GM10847 (cell line): ENCODE data around the gene FOXG1.

Experiments used
- POLR2A ChIP-seq: IDR thresholded peaks from 2 replicates; pipeline ENCODE4 v1.6.1; 2011; ENCODE audit not compliant: insufficient read length; ENCODE audit errors: extremely low read depth

FOXG1 gene

DNA sequence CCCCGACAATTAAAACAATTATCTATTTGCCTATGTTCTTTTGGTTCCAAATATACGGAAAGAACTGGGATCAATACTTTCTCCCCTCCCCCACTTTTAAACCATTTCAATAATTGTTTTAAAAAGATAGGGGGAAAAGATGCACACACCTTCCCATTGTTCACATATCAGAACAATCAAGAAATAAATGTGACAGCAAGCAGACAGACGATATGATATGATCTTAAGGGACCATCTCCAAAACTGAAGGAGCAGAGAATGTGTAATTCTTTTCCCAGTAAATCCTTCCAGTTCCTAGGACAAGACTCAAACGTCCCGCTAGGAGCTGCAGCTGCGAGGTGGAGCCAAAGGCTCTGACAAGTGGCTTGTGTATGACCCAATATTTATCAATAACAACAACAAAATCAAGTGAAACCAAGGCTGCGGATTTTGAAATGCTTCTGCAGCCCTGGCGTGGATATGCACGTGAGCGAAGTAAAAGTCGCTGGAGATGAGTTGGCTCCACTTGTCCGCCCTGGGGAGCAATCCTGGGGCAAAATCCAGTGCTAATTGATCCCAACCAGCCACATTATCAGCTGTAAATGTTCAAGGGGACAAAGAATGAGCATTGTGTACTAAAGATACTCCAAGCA lies 8.2 kb upstream of the FOXG1 start:
- no peak for TF ChIP-seq POLR2A

DNA sequence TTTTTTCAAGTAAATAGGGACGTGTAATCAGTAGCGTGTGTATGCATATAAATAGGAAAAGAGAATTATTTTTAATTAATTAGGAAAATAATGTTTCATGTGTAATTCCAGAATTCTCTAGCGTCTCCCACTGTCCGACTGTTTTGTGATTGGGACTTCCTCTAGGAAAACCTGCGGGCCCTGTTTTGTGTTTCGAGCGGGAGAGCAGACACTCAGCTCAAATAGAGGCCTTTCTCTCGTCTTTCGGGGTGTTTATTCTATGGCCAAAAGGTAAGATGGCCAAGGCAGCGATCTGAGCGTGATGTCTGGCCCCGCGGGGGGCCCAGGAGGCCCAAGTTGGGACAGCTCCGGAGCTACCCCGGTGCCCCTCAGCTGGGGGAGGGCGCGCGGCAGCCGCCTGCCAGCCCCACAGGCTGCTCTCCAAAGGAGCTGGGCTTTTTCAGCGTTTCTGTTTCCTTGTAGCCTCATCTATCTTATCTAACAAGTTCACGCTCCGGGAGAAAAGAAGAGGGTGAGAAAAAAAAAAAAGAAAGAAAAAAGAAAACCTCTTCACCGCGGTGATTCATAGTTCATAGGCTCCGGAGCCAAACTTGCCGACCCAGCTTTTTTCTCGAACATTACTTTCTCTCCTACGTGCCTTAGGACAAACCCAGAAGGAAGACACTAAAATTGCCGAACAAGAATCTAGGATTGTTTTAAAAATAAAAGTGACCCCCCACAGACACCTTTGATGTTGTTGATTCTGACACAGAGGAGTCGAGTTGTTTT lies 7.5 kb upstream of the FOXG1 start:
- TF ChIP-seq POLR2A: no peak

DNA sequence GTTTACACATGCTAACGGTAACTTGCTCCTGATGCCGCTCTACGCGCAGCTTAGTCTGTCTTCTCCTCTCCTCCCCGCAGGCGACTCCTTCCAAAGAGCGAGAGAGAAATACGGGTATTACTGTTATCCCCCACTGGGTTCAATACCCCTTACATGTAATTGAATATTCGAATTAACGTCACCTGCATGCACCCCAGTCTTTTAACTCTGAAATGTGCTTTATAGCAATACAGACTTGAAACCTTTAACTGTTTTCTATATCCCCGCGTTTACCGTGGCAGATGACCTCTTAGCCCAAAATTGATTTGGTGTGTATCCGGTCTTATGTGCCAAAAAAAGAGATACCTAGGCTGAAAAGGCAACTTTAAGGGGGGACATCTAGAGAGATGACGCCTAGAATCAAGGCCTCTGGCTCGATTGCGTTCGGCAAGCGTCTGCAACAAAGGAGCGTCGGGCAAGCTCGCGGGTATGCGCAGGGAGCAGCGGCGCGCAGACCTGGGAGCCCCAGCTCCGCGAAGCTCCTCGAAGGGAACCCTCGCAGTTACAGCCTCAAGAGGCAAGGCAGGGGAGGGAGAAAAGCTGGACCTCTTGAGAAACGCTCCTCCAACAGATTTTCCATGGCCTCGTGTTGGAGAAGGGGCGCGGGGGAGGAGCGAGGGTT lies 6.8 kb upstream of the FOXG1 start:
- no peak for TF ChIP-seq POLR2A

GRCh38 chr14:28760431-28760996 lies 6.1 kb upstream of the FOXG1 start:
- no peak for TF ChIP-seq POLR2A

- no peak for TF ChIP-seq POLR2A
Observed at GRCh38 chr14:28761438-28762291, 4.9 kb upstream of the FOXG1 start.

GRCh38 chr14:28762303-28762954 lies 4.2 kb upstream of the FOXG1 start:
- no peak for TF ChIP-seq POLR2A

GRCh38 chr14:28762955-28763326 lies 3.6 kb upstream of the FOXG1 start:
- TF ChIP-seq POLR2A: no peak

DNA sequence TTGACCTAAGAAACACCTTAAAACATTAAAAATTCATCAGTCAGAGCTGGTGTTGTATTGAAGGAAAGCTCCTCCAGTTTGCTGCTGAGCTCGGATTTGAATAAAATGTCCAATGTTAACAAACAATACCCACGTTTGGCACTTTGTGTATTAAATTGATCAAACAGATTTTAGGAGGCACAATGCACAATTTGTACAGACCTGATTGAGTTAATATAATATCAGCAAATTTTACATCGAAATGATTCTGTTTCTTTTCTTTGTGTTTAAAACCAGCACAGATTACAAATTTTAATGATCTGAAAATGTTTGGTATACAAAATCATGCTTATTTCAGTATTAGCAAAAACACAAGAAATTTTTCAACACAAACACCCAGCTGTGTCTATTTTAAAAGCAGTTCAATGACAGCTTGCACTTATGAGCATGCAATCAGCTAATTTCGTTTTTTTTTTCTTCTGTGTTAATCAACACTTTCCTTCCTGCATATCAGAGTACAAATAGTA lies 2.8 kb upstream of the FOXG1 start:
- TF ChIP-seq POLR2A: no peak

DNA sequence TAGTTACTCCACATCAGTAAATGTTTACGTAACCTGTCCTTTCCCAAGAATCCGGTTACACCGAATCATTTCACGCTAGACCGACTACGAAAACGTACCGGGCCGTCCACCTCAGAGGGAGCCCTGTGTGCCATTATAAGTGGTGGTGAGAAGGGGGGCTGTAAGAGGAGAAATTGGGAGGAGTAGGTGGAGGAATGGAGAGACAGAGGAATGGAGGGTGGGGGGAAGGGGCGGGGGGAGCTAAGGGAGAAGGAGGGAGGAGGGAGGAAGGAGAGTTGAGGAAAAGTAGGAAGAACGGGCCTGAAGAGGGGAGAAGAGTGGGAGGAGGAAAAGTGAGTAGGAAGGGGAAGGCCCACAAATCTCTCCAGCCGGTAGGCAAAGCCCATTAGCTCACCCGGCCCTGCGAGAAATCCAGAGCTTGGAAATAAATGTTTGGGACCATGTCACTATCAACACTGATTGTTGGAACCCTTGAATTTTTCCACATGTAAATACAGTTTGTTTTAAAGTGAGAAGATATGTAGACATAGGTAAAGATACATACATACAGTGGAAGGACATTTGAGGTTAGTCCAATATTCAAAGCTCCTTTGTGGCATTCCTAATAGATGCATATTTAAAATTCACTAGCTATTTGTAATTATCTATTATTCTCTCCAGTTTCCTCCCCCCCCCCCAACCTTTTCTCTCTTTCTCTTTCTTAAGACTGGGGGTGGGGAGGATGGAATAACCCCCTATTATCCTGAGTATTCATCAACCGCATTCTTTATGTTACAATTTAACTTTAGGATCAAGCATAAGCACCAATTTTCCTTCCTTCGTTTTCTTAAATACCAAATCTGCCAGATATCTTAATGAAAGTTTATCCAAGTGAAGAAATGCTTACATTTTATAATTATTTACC lies 2.1 kb upstream of the FOXG1 start:
- no peak for TF ChIP-seq POLR2A

GRCh38 chr14:28765169-28765830 lies 1.3 kb upstream of the FOXG1 start:
- TF ChIP-seq POLR2A: no peak

GRCh38 chr14:28765831-28766468 lies 637 bp upstream of the FOXG1 start:
- TF ChIP-seq POLR2A: no peak

DNA sequence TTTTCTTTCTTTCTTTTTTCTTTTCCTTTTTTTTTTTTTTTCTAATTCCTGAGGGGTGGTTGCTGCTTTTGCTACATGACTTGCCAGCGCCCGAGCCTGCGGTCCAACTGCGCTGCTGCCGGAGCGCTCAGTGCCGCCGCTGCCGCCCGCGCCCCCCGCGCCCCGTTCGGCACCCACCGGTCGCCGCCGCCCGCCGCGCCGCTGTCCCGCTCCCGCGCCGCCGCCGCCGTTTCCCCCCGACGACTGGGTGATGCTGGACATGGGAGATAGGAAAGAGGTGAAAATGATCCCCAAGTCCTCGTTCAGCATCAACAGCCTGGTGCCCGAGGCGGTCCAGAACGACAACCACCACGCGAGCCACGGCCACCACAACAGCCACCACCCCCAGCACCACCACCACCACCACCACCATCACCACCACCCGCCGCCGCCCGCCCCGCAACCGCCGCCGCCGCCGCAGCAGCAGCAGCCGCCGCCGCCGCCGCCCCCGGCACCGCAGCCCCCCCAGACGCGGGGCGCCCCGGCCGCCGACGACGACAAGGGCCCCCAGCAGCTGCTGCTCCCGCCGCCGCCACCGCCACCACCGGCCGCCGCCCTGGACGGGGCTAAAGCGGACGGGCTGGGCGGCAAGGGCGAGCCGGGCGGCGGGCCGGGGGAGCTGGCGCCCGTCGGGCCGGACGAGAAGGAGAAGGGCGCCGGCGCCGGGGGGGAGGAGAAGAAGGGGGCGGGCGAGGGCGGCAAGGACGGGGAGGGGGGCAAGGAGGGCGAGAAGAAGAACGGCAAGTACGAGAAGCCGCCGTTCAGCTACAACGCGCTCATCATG lies 654 bp downstream of the FOXG1 start:
- TF ChIP-seq POLR2A: no peak
